Muscle of arm (tissue), 12 donors: Measurements from ENCODE around the gene PRKG1. TPM values are rescaled to one million over a fixed set of nuclear protein-coding genes. Genes with fewer than 3 reads are reported as not detected.
A peak's percentile ranks its signal among the peaks of the same experiment; 100 is the strongest.

ENCODE experiments used
- DNase-seq: peaks from one replicate; pipeline ENCODE4 v3.0.0-alpha.2; 2013
- polyA plus RNA-seq, 12 donors: library from polyadenylated mRNA; unstranded; fragments of 120-200 nt; gene quantifications; one replicate each; pipeline ENCODE4 v1.2.1, GENCODE V29; 2013; ENCODE audit not compliant: insufficient read length in 12 of 12

Gene PRKG1
- polyA plus RNA-seq, 12 donors: 26.8 to 335 (median 50.4) TPM

DNA sequence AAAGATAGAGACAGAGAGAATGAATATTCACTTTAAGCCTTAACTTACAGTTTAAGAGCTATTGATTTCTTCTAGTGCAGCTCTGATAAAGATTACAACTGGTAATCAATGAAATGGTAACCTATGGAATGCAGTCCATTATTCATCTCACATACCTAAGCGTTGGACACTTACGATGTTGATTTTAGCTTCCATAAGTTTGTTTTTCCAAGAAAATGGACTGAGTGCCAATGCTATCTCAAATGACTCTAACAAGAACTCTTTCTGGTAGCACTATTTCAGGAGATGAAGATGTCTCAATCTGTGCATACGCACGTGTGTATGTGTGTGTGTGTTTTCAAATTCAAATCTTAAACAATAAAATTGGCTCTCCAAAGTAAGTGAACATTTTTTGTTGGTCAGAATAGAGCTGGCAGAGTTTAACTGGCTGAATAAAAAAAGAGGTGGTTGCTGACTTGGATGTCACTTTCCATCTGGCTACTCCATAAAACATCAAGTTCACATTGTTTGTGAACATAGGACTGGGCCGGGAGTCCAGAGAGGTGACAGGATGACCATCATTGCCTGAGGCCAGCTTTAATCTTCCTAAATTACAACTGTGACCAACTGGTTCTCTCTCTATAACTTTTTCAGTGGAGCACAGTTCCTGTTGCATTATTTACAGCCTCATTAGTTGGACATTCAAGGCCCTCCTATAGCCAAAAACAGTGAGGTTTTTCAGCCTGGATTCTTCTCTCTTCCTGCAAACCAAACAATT, 732.0 kb downstream of the PRKG1 start:
- DNase-seq: no peak

DNA sequence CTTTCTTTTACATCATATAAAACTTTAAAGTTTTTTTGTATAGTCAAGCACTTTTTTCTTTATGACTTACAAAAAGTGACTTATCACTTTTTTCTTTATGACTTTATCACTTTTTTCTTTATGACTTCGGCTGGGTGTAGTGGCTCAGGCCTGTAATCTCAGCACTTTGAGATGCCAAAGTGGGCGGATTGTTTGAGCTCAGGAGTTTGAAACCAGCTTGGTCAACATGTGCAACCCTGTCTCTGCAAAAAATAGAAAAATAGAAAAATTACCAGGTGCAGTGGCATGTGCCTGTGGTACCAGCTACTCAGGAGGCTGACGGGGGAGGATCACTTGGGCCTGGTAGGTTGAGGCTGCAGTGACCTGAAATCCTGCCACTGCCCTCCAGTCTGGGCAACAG, 733.9 kb downstream of the PRKG1 start:
- DNase-seq: no peak

DNA sequence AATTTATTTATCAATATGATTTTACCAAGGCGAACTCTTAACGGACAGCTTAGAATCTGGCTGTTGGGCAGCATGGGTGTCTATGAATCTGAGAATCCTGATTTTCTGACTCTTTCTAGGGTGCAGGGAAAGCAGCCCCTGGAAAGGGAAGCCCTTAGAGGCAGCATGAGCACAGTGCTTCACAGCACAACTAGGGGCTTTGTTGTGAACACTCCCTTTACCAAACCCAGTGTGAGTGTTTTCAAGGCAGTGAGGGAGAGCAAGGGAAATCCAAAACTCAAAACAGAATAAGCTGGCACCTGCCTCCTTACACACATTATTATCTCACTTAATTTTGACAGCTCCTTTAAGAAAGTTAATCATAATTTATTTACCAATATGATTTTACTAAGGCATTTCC, 741.4 kb downstream of the PRKG1 start:
- DNase-seq: no peak

DNA sequence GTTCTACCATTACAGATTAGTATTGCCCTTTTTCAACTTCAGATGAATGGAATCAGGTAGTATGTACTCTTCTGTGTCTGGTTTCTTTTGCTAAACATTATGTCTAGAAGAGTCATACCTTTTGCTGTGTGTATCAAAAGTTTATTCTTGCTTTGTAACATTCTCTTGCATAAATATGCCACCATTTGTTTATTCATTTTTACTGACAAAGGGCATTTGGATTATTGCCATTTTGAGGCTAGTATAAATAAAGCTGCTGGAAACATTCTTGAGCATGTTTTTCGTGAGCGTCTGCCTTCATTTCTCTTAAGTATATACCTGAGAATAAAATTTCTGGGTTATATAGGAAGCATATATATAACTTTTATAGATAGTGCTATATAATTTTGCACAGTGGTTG, 746.8 kb downstream of the PRKG1 start:
- no peak for DNase-seq

- no peak for DNase-seq
These were observed 747.5 kb downstream of the PRKG1 start for GRCh38 chr10:51821745-51822144.

DNA sequence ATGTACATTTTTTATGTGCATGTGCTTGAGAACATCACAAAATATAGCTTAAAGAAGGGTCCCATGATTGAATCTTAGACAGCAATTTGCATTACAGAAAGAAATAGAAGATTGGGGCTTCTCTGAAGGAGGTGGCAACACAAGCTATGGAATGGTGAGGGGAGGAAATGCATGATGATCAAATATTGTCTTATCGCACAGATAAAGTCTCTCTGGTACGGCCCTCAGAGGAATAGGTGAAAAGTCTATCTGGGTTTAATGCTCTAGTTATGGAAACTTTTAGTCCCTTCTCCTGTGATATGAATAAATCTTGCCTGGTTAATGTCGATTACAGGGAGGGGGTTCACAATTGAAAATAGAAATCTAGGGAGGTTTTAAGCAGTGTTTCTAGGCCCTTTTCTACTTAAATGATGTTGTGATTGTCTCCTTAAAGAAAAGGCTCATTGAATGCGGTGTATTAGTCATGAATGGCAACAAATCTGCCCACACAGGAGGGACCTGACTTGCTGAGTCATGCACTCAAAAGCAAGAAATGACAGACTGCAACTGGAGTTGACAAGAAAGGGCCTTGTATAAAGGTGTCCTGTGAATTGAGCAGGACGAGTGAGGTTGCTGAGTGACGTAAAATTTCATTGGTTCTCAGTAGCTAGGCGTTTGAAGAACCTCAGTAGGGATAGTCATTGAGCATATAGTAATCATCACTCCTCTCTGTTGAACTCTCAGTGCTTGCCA, 758.5 kb downstream of the PRKG1 start:
- DNase-seq: no peak

DNA sequence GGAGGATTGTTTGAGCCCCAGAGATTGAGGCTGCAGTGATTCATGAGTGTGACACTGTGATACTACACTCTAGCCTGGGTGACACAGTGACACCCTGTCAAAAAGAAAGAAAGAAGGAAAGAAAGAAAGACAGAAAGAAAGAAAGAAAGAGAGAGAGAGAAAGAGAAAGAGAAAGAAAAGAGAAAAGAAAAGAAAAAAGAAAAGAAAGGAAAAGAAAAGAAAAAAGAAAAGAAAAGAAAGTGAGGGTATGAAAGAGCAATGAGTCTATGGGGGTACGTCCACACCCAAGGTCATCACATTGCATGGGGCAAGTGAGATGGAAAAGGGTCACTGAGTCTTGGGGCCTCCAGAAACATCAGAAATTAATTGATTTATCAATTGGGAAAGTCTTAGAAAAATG, 760.3 kb downstream of the PRKG1 start:
- DNase-seq: no peak

- no peak for DNase-seq
These were observed 764.2 kb downstream of the PRKG1 start for GRCh38 chr10:51838471-51838870.

DNA sequence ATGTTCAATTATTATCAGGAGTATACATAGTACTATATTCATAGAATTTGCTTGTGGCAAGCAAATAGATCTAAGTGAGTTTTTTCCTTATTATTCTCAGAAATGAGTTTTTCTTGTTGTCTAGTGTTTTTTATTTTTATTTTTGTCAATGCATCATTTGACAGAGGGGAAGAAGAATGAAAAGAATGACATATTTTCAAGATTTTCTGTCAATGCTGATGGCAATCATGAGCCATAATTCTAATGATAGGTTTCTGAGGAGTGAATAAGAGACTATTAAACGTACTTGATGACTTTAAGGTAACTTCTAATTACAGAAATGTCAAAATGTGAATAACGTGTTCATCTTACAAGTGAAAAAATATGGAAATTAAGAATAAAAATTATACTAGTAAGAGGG, 769.7 kb downstream of the PRKG1 start:
- no peak for DNase-seq

GRCh38 chr10:51846856-51847506, 772.7 kb downstream of the PRKG1 start:
- no peak for DNase-seq

- DNase-seq: no peak
These were observed 778.0 kb downstream of the PRKG1 start for GRCh38 chr10:51852297-51852696.

DNA sequence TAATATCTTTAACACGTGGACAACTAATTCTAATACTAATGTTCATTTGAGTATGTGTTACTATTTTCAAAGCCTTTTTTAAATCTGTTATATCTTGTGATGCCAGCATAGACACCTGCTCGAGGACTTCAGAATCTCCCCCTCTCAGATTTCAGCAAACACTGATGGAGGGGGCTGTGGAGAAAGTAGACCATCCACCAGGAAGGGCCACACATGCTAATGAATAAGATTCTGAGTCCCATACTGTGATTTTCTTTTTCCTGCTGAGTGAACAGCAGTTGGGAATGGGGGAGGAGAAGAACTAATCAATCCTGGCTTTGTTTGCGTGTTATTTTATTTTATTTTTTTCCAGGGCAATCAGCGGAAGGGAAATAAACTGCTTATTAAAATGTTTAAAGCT, 783.0 kb downstream of the PRKG1 start:
- DNase-seq: no peak

GRCh38 chr10:51860257-51860656, 786.0 kb downstream of the PRKG1 start:
- peak; percentile 51 for DNase-seq

DNA sequence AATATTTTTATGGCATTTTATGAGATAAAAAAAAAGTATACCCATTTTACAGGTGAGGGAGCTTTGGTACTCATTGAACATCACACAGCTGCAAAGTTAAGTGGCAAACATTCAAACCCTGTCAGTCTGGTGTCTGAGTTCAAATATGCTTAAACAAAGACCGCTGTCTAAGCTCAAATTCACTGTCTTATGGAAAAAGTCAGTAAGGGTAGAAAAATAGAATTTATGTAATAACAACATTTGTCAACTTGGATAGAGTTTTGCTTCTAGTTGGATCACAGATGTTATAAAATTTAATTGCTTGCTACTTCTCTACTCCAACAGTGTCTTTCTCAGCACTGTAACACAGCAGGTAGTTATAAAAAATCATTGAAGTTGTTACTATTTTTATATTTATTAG, 786.8 kb downstream of the PRKG1 start:
- no peak for DNase-seq

GRCh38 chr10:51861731-51862130, 787.4 kb downstream of the PRKG1 start:
- DNase-seq: no peak

- no peak for DNase-seq
These were observed 787.9 kb downstream of the PRKG1 start for GRCh38 chr10:51862149-51862548.

- DNase-seq: no peak
These were observed 793.7 kb downstream of the PRKG1 start for GRCh38 chr10:51867956-51868355.

- DNase-seq: no peak
These were observed 799.8 kb downstream of the PRKG1 start for GRCh38 chr10:51874131-51874530.

GRCh38 chr10:51875610-51876009, 801.3 kb downstream of the PRKG1 start:
- DNase-seq: no peak

DNA sequence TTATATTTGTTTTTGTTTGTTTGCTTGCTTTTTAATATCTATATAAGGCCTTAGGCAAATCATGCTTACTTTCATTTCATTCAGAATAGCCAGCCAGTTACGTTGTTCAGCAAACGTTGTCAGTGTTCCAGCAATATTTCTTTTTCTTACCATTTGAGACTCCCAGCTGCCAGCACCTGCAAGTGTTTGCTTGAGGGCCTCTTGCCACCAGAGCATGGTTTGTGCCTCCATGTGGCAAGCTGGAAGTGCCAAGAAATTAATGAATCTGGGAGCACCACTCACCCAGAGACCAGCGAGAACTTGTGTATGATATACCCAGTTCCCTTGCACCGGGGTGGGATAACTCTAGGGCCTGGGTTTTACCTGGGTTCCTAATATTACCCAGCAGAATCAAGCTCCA, 802.2 kb downstream of the PRKG1 start:
- no peak for DNase-seq

DNA sequence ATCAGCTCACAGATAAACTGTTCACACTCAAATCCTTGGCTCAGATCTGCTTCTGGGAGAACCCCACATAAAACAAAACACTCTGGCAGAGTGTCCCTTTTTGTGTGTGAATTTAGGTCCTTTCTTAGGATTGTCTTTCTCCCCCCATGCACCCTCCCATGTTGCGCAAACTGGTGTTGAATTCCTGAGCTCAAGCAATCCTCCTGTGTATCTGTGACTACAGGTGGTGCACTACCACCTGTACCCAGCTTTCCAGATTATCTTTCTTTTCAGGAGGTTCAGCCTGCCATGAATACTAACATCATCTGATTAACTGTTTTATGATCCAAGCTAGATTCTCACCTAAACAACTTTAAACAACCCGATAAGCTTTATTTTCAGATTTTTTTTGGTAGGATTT, 802.7 kb downstream of the PRKG1 start:
- DNase-seq: no peak

DNA sequence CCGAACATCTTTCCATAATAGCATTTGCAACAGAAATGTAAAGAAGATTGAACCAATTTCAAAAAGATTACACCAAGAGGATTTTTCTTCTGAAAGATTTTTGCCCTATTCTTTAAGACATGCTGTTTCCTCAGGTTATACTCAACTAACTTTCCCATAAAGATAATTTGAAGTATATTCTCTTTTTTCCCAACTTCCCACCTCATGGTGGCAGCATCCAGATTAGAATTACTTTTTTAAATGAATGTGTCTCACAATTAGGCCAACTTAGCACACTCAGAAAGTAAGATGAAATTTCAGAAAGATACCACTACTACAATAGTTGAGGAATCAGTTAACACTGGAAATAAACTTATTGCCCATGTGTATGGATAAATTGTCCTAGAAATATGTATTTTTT, 803.3 kb downstream of the PRKG1 start:
- no peak for DNase-seq

GRCh38 chr10:51878695-51879094, 804.4 kb downstream of the PRKG1 start:
- DNase-seq: no peak
